Right lobe of liver (tissue), 4 donors: ENCODE results near the gene SLC22A23.

Experiments used
- POLR2A ChIP-seq: fragments of 450-650 bp; IDR thresholded peaks from one replicate; pipeline ENCODE4 v1.6.1; 2017; ENCODE audit warnings: antibody characterized with exemption, mild to moderate bottlenecking
- TF ChIP-seq, protein P1 (sequence below), 4 donors: fragments of 200-600 bp in 3 of 4; fragments of 450-650 bp in 1 of 4; IDR thresholded peaks; one replicate each; pipeline versions ENCODE4 v1.5.1 to v1.8.0; 2016 to 2022; ENCODE audit warnings: antibody characterized with exemption in 4 of 4, mild to moderate bottlenecking in 2 of 4
- donor health status: DM: no; HTN: no; CAD: no.
- donor health status: DM: no; HTN: no; CAD: no.
- donor health status: DM: no; HTN: yes; CAD: no.

DNA sequence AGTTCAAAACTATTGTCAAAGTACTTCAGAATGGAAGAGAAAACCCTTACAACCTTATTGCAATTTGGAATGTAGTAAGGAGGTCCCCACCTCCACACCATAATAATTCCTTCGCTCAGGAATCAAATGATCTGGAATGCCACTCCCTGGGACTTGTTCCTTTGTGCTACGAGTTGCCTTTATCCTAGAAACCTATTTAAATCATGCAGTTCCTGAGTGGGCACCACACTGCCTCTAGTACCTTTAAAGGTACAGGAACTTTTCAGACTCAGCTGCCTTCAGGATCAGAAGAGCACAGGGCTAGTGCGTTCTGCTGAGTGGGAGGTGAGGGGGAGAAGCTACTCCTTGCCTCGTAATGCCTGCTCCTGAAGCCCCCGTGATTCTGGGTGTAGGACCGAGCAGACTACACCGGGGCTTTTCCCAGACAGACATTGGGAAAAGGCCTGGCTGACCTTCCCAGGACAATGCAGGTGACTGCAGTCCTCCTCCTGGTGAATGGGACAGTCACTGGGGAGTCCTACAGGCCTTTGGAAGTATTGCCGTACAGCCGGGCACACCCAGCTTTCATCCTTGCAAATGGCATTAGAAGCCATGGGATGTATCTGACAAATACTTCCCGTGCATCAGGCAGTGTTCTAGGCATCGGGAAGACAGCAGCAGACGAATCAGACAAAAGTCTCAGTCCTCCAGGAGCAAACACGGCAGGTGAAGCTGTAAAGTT is 217.6 kb downstream of the SLC22A23 start:
- TF ChIP-seq, protein P1, sequence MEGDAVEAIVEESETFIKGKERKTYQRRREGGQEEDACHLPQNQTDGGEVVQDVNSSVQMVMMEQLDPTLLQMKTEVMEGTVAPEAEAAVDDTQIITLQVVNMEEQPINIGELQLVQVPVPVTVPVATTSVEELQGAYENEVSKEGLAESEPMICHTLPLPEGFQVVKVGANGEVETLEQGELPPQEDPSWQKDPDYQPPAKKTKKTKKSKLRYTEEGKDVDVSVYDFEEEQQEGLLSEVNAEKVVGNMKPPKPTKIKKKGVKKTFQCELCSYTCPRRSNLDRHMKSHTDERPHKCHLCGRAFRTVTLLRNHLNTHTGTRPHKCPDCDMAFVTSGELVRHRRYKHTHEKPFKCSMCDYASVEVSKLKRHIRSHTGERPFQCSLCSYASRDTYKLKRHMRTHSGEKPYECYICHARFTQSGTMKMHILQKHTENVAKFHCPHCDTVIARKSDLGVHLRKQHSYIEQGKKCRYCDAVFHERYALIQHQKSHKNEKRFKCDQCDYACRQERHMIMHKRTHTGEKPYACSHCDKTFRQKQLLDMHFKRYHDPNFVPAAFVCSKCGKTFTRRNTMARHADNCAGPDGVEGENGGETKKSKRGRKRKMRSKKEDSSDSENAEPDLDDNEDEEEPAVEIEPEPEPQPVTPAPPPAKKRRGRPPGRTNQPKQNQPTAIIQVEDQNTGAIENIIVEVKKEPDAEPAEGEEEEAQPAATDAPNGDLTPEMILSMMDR (IDR thresholded peaks at IDR 0.05) = peak in 1 of 4 donors; percentile 6
- no peak for TF ChIP-seq POLR2A
